Measurements from ENCODE around the gene SUGP2. TPM values are rescaled to one million over a fixed set of nuclear protein-coding genes. Genes with fewer than 3 reads are reported as not detected.

Gene SUGP2
- total RNA-seq, 2 donors from 2014 or later, result 50.4 to 51.1 TPM

GRCh38 chr19:18999016-18999758 lies 34.1 kb downstream of the SUGP2 start:
- intact Hi-C loops (cut with DNase I), result no loop called here
- DNase-seq (ENCODE audit: low spot score), result no peak

DNA sequence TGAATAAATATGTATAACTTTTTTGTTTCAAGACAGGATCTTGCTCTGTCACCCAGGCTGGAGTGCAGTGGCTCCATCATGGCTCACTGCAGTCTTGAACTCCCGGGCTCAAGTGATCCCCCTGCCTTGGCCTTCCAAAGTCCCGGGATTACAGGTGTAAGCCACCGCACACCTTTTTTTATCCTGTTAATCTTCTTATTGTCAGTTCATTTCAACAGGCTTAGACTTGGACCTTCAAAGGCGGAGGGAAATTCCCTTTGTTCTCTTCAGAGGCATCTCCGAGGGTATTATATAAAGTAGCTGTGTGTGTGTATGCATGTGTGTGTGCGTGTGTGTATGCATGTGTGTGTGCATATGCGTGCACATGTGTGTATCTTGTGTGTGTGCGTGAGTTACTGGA lies 35.0 kb downstream of the SUGP2 start:
- intact Hi-C loops (cut with DNase I), result no loop called here

GRCh38 chr19:18996796-18997394 lies 36.4 kb downstream of the SUGP2 start:
- intact Hi-C loops (cut with DNase I), result no loop called here
- DNase-seq (ENCODE audit: low spot score), result no peak

More for the DNA sequence above, 35.0 kb downstream of the SUGP2 start:
- no peak for DNase-seq (ENCODE audit: low spot score)

DNA sequence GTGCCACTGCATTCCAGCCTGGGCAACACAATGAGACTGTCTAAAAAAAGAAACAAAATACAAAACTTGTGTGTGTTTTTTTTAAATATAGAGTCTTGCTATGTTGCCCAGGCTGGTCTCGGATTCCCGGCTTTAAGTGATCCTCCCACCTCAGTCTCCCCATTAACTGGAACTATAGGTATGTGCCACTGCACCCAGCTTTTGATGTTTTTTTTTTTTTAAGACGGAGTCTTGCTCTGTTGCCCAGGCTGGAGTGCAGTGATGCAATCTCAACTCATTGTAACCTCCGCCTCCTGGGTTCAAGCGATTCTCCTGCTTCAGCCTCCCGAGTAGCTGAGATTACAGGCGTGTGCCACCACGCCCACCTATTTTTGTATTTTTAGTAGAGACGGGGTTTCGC lies 37.0 kb downstream of the SUGP2 start:
- no peak for DNase-seq (ENCODE audit: low spot score)
- intact Hi-C loops (cut with DNase I), result no loop called here

DNA sequence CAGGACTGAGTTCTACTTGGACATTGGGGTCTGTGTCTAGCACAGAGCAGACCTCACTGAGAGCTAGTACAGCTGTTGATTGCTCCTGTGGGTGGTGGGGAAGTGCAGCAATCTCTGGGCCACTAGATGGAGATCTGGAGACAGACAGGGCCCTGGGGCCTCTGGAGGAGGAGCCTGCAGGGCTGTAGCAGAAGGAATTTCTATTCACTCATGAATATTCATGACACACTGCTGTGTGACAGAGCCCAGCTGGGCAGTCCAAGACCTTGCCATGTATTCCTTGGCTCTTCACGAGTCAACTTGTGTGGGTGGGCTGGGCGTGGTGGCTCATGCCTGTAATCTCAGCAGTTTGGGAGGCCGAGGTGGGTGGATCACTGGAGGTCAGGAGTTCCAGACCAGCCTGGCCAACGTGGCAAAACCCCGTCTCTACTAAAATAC lies 37.5 kb downstream of the SUGP2 start:
- DNase-seq (ENCODE audit: low spot score), result peak; percentile 86
- intact Hi-C loops (cut with DNase I), result no loop called here

- intact Hi-C loops (cut with DNase I), result no loop called here
- no peak for DNase-seq (ENCODE audit: low spot score)
These were observed 40.2 kb downstream of the SUGP2 start for GRCh38 chr19:18993115-18993514.

GRCh38 chr19:18992696-18993095 lies 40.6 kb downstream of the SUGP2 start:
- DNase-seq (ENCODE audit: low spot score), result no peak
- intact Hi-C loops (cut with DNase I), result no loop called here

DNA sequence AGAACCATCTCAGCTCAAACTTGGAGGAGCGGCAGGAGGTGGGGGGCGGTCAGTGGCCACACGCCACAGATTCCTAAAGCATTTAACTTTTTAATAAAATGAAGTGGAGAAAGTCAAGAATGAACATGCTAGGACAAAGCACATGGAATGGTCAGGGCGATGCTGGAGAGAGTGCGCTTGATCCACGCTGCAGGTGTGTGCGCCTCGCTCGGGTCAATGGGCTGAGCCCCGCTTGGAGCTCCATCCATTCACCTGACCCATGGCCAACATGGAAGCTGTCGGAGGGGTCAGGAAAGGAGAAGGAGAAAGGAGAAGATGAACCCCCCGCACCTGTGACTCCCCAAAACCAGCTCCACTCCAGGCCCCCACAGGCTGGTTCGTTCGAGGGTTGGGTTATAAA lies 41.8 kb downstream of the SUGP2 start:
- intact Hi-C loops (cut with DNase I), result no loop called here
- DNase-seq (ENCODE audit: low spot score), result no peak

- intact Hi-C loops (cut with DNase I), result no loop called here
- no peak for DNase-seq (ENCODE audit: low spot score)
These were observed 42.3 kb downstream of the SUGP2 start for GRCh38 chr19:18991006-18991405.

GRCh38 chr19:18990128-18990708 lies 43.1 kb downstream of the SUGP2 start:
- intact Hi-C loops (cut with DNase I), result no loop called here
- no peak for DNase-seq (ENCODE audit: low spot score)

- DNase-seq (ENCODE audit: low spot score), result no peak
- intact Hi-C loops (cut with DNase I), result no loop called here
These were observed 44.0 kb downstream of the SUGP2 start for GRCh38 chr19:18989316-18989715.

- no peak for DNase-seq (ENCODE audit: low spot score)
- intact Hi-C loops (cut with DNase I), result no loop called here
These were observed 45.9 kb downstream of the SUGP2 start for GRCh38 chr19:18987456-18987855.

- intact Hi-C loops (cut with DNase I), result no loop called here
- no peak for DNase-seq (ENCODE audit: low spot score)
These were observed 48.1 kb downstream of the SUGP2 start for GRCh38 chr19:18985257-18985656.

DNA sequence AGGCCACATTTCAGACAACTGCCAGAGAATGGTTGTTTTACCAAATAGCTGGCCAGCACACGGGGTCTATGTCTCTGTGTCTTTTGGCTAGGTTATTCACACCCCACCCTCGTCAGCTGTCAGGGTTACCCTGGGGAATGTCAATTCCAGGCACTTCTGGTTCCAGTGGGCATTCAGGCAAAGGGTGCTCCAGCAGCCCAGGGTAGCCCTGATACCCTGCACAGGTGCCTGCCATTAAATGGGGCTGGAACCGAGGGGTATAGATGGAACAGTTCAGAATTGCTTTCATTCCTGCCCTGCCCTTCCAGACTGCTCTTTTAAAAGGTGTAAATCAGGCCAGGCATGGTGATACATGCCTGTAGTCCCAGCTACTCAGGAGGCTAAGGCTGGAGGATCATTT lies 49.1 kb downstream of the SUGP2 start:
- DNase-seq (ENCODE audit: low spot score), result no peak

DNA sequence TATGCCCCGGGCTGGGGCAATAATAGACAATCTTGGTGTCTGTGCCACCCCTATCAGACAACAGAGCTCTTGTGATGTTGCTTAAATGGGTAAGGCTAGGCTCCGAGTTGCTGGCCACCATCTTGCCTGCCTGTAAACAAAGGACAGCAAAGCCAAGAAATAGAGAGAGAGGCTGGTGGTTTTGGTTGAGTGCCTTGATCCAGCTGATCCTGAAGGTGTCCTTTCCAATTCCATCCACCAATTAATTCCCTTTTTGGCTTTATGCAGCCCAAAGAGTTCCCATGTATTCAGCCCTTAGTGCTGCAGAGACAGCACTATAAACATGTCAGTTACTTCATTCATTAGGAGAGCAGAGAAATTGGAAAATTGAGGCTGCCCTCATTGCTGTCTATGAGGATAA lies 50.6 kb downstream of the SUGP2 start:
- intact Hi-C loops (cut with DNase I), result no loop called here

More for the DNA sequence above, 49.1 kb downstream of the SUGP2 start:
- intact Hi-C loops (cut with DNase I), result no loop called here

DNA sequence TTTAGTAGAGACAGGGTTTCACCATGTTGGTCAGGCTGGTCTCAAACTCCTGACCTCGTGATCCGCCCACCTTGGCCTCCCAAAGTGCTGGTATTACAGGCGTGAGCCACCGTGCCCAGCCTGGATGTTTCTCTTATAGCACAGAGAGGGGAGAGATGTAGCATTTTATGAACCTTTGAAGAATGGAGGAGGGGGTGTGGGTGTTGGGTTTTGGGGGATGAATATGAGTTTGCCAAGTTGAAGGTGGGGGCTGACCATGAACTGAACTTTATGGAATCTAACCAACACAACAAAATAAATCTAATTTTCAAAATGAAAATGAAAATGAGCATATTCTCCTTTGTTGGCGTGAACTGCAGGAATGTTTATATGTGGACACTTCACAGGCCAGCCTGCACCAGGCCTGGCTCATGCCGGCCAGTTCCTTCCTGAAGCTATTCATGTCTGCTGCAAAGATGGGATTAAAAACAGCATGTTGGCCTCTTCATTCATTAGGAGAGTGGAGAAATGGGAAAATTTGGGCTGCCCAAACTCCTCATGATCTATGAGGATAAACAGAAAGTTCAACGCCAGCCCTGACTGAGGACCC lies 52.8 kb downstream of the SUGP2 start:
- intact Hi-C loops (cut with DNase I), result no loop called here

More for the DNA sequence above, 50.6 kb downstream of the SUGP2 start:
- no peak for DNase-seq (ENCODE audit: low spot score)

GRCh38 chr19:18978616-18979015 lies 54.7 kb downstream of the SUGP2 start:
- intact Hi-C loops (cut with DNase I), result no loop called here
- DNase-seq (ENCODE audit: low spot score), result no peak

More for the DNA sequence above, 52.8 kb downstream of the SUGP2 start:
- DNase-seq (ENCODE audit: low spot score), result no peak

GRCh38 chr19:18975869-18976268 lies 57.4 kb downstream of the SUGP2 start:
- no peak for DNase-seq (ENCODE audit: low spot score)
- intact Hi-C loops (cut with DNase I), result no loop called here

DNA sequence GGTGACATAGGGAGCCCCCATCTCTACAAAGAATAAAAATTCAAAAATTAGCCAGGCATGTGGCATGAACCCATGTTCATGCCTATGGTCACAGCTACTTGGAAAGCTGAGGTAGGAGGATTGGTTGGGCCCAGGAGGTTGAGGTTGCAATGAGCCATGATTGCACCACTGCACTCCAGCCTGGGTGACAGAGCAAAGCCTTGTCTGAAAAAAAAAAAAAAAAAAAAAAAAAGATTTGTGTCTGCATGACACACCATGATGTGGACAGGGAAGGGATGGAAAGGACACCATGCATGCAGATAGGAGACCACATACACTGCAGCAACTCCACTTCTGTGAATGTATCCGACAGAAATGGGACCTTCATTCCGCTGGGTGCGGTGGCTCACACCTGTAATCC lies 58.3 kb downstream of the SUGP2 start:
- intact Hi-C loops (cut with DNase I), result no loop called here
- no peak for DNase-seq (ENCODE audit: low spot score)

GRCh38 chr19:18972851-18973250 lies 60.5 kb downstream of the SUGP2 start:
- intact Hi-C loops (cut with DNase I), result no loop called here

More at GRCh38 chr19:18972851-18973250, 60.5 kb downstream of the SUGP2 start:
- DNase-seq (ENCODE audit: low spot score), result no peak
